Suppressor macrophage (primary cell): Measurements from ENCODE around the gene ADGRB3.
"Not testable (repeated sequence)": the region's sequence is repeated elsewhere in the genome, so short reads cannot be mapped to it uniquely, and the experiment has no call there.

Source experiments
- DNase-seq, 4 experiments: peaks; one replicate each; pipeline ENCODE4 v3.0.0-alpha.2; 2020 to 2022

The ADGRB3 gene

GRCh38 chr6:69349771-69350170, 714.7 kb downstream of the ADGRB3 start:
- no peak for DNase-seq

- no peak for DNase-seq
These were observed 727.1 kb downstream of the ADGRB3 start for GRCh38 chr6:69362209-69362608.

- no peak for DNase-seq
These were observed 731.7 kb downstream of the ADGRB3 start for GRCh38 chr6:69366831-69367230.

GRCh38 chr6:69368613-69369012, 733.5 kb downstream of the ADGRB3 start:
- DNase-seq = no peak

- no peak for DNase-seq
These were observed 735.7 kb downstream of the ADGRB3 start for GRCh38 chr6:69370763-69371162.

GRCh38 chr6:69378326-69378725, 743.2 kb downstream of the ADGRB3 start:
- DNase-seq = no peak

GRCh38 chr6:69379518-69379917, 744.4 kb downstream of the ADGRB3 start:
- DNase-seq = no peak

GRCh38 chr6:69383627-69384026, 748.5 kb downstream of the ADGRB3 start:
- no peak for DNase-seq

- DNase-seq = no peak
These were observed 751.3 kb downstream of the ADGRB3 start for GRCh38 chr6:69386426-69386825.

- no peak for DNase-seq
These were observed 755.0 kb downstream of the ADGRB3 start for GRCh38 chr6:69390125-69390524.

GRCh38 chr6:69391106-69391505, 756.0 kb downstream of the ADGRB3 start:
- no peak for DNase-seq

- no peak for DNase-seq
These were observed 757.7 kb downstream of the ADGRB3 start for GRCh38 chr6:69392745-69393144.

- DNase-seq = no peak
These were observed 763.2 kb downstream of the ADGRB3 start for GRCh38 chr6:69398311-69398710.

- DNase-seq = no peak
These were observed 763.6 kb downstream of the ADGRB3 start for GRCh38 chr6:69398729-69399128.

- DNase-seq = no peak
These were observed 773.8 kb downstream of the ADGRB3 start for GRCh38 chr6:69408886-69409285.

- no peak for DNase-seq
These were observed 781.7 kb downstream of the ADGRB3 start for GRCh38 chr6:69416776-69417175.

GRCh38 chr6:69421269-69421668, 786.2 kb downstream of the ADGRB3 start:
- no peak for DNase-seq

GRCh38 chr6:69422020-69422419, 786.9 kb downstream of the ADGRB3 start:
- no peak for DNase-seq

GRCh38 chr6:69422475-69422874, 787.4 kb downstream of the ADGRB3 start:
- DNase-seq = no peak

GRCh38 chr6:69423785-69424184, 788.7 kb downstream of the ADGRB3 start:
- no peak for DNase-seq

GRCh38 chr6:69424581-69424980, 789.5 kb downstream of the ADGRB3 start:
- no peak for DNase-seq

- no peak for DNase-seq
These were observed 792.8 kb downstream of the ADGRB3 start for GRCh38 chr6:69427882-69428281.

GRCh38 chr6:69432168-69432567, 797.1 kb downstream of the ADGRB3 start:
- not testable (repeated sequence) for DNase-seq

GRCh38 chr6:69433116-69433515, 798.0 kb downstream of the ADGRB3 start:
- not testable (repeated sequence) for DNase-seq

GRCh38 chr6:69438113-69438512, 803.0 kb downstream of the ADGRB3 start:
- no peak for DNase-seq
